C4-2B (cell line): ENCODE measurements around the gene MCU.

ENCODE experiments used
- ZFX ChIP-seq: fragments of 450-650 bp; IDR thresholded peaks from 2 replicates; pipeline ENCODE4 v1.6.1; 2017
- TF ChIP-seq, protein P1 (sequence below): fragments of 450-650 bp; conservative IDR thresholded peaks from 2 replicates; pipeline ENCODE4 v1.5.1; 2017; ENCODE audit warnings: mild to moderate bottlenecking

DNA sequence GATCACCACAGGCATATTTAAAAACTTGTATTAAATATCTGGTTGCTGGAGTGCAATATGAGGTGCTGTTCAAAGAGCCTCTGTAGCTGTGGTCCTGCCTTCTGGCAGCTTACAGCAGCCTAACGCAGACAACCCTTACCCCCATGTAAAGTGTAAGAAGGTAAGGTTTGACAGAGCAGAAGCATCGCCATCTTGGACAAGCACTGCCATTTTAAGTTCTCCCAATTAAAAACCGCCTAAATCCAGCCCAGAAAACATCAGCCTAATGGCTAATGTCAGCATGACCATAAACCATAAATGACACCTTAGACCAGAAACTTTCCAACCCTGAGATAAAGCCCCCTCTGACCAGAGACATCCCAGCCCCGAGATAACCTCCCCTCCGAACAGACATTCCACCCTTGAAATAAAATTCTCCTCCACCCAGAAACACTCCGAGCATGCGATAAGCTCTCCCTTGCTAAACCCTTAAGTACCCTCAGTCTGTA is 196.3 kb downstream of the MCU start:
- TF ChIP-seq, protein P1, sequence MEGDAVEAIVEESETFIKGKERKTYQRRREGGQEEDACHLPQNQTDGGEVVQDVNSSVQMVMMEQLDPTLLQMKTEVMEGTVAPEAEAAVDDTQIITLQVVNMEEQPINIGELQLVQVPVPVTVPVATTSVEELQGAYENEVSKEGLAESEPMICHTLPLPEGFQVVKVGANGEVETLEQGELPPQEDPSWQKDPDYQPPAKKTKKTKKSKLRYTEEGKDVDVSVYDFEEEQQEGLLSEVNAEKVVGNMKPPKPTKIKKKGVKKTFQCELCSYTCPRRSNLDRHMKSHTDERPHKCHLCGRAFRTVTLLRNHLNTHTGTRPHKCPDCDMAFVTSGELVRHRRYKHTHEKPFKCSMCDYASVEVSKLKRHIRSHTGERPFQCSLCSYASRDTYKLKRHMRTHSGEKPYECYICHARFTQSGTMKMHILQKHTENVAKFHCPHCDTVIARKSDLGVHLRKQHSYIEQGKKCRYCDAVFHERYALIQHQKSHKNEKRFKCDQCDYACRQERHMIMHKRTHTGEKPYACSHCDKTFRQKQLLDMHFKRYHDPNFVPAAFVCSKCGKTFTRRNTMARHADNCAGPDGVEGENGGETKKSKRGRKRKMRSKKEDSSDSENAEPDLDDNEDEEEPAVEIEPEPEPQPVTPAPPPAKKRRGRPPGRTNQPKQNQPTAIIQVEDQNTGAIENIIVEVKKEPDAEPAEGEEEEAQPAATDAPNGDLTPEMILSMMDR, result no peak
- no peak for TF ChIP-seq ZFX
